Measurements from ENCODE around the gene NPB.

DNA sequence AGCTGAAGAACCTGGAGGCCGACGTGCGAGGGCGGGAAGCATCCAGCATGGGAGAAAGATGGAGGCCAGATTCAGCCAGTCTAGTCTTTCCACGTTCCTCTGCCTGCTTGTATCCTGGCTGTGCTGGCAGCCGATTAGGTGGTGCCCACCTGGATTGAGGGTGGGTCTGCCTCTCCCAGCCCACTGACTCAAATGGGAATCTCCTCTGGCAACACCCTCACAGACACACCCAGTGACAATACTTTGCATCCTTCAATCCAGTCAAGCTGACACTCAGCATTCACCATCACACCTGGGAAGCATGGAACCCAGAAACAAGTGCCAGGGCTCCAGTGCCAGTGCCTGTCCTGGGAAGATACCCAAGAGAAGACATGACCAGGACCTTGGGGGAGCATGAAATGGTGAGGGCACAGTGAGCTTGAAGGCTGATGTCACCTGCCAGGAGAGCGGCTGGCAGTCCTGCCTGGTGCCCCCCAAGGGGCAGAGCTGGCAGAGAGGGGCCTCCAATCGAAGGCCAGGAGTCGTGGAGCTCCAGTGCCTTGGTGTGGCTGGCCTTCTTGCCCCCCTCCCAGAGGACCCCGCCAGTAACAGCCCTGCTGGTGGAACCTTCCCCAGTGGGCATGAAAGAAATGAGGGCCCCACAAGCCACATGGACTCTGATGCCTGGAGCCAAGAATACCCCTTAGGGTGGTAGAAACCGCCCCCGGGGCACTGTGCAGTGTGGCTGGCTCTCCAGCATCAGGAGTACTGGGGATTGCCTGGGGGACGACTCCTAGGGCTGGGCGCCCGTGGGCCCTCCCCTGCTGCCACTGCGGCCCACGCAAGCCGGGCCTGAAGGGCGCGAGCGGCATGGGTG lies 643 bp upstream of the NPB start:
- no peak for TF ChIP-seq GATA2 (IDR thresholded peaks at IDR 0.05; ENCODE audit: low read depth, low read length)
- TF ChIP-seq GATA3 (IDR thresholded peaks at IDR 0.05; ENCODE audit: low read depth, low read length): no peak

All from SH-SY5Y (cell line).